Activated CD8-positive, alpha-beta memory T cell treated with anti-CD3 and anti-CD28 coated beads, Interleukin-2, amount 50 U/mL, for 1 hour (primary cell): Measurements from ENCODE around the gene TMEM238.
"Not testable (repeated sequence)": the region's sequence is repeated elsewhere in the genome, so short reads cannot be mapped to it uniquely, and the experiment has no call there.

Experiments
- DNase-seq: peaks from one replicate; pipeline ENCODE4 v3.0.0-alpha.2; 2020; ENCODE audit errors: extremely low read depth

Gene TMEM238

DNA sequence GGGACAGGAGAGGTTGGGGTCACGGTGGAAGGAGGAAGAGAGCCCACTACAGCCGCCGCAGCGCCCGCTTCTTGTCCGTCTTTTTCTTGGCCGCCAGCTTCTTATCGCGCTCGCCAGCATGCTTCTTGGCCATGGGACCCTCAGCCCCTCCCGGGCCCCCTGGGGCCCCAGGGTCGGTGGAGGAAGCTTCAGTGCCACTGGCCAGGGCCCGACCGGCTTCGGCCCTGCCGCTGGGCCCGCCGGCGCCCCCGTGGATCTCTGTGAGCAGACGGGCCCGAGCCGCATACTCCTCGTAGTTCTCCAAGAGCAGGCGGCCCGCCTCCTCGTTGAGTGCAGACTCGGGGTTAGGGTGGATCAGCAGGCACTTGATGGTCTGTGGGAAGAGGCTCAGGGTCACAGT, 17.3 kb upstream of the TMEM238 start:
- DNase-seq, result not testable (repeated sequence)

DNA sequence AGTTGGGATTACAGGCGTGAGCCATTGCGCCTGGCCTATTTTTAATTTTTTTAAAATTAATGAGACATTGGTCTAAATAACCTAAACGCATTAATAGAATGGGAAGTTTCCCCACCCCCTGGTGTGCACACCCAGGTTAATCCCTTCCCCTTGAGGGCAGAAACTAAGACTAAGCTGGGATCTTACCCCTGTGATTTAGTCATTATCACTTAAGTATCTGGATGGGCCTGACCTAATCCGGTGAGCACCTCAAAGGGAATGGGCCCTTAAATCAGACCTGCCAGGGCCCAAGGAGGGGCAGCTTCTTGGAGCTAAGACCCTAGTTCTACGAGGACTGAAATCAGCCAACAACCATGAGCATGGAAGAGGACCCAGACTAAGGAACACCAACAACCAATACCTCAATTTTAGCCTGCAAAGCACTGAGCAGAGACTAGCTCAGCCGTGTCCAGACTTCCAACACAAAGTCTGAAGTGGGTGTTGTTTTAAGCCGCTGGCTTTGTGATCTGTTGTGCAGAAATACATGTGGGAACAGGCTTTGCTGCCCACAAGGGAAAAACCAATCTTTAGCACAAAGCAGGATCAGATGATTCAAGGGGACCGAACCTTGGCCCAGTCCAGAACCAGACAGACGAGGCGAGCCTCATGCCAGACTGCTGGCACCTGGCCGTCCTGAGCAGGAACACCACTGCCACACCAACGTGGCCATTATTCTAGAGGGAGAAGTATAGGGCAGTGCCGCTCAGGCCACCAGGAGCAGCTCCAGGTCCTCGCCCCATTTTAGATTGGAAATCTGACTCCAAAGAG, 16.4 kb upstream of the TMEM238 start:
- no peak for DNase-seq

DNA sequence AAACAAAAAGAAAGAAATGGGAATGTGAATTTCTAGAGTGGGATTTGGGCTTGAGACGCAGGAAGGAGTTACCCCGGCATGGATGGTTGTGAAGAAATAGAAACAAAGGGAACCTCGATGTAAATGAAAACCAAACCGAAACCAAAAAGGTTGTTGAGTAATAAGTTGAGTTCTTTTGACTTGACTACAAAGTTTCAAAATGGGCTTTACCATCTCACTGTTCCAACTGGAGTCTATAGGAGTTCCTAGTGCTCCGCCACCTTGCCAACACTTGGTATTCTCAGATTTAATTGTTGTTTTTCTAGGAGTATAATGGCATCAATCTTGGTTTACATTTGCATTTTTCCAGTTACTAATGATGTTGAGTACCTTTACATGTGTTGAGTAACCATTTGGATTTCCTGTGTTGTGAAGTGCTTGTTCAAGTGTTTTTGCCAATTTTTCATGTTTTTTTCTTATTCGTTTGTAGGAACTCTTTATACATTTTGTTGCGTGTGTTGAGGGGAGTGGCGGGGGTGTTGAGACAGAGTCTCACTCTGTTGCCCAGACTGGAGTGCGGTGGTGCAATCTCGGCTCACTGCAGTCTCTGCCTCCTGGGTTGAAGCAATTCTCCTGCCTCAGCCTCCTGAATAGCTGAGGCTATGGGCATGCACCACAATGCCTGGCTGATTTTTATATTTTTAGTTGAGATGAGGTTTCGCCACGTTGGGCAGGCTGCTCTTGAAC, 14.3 kb upstream of the TMEM238 start:
- DNase-seq, result no peak

DNA sequence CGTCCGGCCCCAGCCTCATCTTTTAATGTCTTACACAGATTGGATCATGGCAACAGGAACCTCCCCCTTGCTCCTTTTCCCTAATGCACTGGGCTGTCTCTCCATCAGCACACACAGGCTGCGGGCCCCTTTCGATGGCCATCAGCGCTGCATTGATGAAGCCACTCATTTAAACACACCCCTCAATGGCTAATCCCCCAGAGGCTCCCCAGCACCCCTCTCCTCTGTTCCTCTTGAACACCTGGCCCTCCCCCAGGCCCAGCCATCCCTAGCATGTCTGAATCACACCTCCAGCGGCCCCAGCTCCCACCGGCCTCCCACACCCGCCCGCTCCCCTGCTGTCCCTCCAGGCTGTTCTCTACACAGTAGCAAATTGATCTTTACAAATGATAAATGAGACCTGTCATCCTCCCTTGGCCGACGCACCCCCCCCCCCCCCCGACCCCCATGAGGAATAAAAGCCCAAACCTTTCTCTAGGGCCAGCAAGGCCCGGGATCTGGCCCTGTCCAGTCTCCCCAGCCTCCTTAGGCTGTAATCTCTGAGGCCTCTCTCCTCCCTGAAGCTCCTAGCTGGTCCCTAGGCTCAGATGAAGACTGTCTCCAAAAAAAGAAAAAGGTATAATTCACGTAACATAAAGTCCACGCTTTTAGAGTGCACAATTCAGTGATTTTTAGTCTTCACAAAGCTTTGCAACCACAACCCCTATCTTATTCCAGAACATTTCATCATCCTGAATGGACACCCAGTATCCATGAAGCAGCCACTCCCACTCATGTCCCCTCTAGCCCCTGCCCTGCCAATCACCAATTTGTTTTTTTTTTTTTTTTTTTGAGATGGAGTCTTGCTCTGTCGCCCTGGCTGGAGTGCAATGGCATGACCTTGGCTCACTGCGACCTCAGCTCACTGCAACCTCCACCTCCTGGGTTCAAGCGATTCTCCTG, 9.0 kb upstream of the TMEM238 start:
- DNase-seq, result no peak

DNA sequence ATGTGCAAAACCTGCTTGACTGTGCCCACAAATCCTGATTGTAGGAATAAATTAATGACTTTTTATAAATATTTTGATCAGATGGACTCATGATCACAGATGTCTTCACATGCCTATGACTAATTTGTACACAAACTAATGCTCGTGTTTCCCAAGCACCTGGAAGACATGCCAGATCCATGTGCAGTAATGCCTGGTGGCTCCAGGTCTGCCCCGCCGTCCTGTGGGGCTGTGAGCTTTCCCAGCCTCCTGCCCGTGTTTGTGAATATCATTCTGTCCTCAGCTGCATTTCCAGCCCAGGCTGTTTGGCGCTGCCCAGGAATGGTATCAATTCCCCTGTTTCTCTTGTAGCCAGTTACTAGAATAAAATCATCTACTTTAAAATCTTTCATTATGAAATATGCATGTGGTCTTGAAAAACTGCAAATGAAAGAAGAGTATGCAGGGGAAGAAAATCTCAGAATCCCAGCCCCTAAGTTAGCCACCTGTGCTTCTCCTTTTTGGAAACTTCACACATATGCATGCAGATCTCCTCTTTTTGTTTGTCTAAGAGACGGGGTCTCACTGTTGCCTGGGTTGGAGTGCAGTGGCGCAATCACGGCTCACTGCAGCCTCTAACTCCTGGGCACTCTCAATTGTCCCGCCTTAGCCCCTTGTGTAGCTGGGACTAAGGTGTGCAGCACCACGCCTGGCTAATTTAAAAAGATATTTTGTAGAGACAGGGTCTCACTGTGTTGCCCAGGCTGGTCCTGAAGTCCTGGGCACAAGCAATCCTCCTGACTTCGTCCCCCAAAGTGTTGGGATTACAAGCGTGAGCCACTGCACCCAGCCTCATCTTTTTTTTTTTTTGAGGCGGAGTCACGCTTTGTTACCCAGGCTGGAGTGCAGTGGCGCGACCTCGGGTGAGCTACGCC, 7.9 kb upstream of the TMEM238 start:
- no peak for DNase-seq

DNA sequence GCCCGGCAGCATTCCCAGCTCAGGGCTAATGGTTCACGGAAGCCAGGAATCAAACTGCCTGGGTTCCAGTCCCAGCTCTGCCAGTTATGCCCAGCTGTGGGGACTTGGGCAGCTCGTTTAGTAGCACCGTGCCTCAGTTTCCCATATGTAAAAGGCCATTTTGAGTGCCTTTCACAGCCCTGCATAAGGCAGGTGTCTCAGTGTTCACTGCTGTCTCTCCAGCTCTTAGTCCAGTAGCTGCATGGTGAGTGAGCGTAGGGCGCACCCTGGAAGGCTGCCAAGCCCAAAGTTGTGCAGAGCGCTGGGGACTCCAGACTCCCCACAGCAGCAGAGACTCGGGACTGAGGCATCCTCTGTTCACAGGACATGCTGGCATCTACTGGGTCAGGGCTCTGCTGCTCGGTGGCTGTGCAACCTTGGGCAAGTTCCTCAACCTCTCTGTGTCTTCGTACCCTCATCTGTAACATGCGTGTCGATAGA, 7.1 kb upstream of the TMEM238 start:
- DNase-seq, result no peak

DNA sequence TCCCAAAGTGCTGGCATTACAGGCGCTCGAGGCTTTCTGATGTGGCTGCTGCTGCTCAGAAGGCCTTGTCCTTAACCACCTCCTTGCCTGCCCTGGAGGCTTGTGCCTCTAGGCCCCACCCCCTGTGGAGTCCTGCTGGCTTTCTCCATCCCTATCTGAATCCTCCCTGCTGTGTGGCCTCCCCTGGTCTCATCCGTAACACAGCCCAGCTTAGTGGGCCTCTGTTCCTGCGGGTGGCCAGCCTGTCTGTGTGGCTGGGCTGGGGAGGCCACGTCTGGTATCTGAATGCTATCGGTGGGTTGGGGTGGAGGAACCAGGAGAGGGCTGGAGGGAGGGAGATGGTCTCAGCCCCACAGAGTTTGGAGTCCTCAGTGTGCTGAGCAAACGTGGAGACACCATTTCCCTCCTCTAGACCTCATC, 6.4 kb upstream of the TMEM238 start:
- no peak for DNase-seq

DNA sequence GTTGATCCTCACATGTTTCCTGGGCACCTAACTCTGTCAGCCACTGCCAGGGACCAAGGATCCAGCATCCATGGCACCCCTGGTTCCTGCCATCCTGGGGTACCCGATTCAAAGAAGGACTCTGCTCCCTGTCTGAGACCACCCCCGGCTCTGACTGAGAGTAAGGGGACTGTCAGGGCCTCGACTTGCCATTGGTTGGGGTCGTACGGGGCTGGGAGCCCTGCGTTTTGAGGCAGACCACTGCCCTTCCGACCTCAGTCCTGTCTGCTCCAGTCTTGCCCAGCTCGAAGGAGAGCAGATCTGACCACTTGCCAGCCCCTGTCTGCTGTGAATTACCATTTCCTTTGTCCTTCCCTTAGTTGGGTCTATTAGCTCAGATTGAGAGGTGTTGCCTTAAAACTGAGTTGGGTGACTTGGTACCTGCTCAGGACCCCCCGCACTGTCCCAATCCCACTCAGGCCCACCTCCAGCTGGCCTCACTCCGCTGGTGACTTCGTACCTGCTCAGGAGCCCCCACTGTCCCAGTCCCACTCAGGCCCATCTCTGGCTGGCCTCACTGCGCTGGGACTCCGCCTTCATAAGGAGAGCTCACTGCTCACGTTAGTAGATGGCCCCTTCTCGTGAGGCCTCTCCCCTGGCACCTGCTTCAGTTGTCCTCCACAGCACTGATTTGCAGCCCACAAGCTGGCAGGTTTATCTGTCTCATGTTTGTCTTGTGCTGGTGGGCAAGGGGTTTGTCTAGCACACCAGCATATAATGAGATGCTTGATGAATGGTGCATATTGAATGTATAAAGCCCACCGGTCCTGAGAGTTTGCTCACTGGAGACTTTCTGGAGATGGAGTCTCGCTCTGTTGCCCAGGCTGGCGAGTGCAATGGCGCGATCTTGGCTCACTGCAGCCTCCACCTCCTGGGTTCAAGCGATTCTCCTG, 5.6 kb upstream of the TMEM238 start:
- DNase-seq, result no peak

DNA sequence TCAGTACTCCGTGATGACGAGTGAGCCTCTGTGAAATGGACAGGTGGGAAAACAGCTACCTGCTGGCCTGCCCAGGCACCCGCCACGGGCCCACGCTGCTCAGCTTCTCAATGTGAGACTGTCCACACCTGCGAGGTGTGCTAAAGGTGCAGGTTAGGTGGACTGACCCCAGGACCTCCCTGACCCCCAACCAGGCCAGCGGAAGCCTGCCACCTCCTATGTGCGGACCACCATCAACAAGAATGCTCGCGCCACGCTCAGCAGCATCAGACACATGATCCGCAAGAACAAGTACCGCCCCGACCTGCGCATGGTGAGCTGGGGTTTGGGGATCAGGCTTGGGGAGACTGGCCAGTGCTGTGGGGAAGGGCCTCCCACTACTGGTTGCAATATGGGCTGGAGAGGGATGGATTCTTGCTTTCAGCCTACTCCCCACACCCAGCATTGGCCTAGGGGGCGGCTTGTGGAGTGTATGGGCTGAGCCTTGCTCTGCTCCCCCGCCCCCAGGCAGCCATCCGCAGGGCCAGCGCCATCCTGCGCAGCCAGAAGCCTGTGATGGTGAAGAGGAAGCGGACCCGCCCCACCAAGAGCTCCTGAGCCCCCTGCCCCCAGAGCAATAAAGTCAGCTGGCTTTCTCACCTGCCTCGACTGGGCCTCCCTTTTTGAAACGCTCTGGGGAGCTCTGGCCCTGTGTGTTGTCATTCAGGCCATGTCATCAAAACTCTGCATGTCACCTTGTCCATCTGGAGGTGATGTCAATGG, 3.8 kb upstream of the TMEM238 start:
- DNase-seq, result no peak

DNA sequence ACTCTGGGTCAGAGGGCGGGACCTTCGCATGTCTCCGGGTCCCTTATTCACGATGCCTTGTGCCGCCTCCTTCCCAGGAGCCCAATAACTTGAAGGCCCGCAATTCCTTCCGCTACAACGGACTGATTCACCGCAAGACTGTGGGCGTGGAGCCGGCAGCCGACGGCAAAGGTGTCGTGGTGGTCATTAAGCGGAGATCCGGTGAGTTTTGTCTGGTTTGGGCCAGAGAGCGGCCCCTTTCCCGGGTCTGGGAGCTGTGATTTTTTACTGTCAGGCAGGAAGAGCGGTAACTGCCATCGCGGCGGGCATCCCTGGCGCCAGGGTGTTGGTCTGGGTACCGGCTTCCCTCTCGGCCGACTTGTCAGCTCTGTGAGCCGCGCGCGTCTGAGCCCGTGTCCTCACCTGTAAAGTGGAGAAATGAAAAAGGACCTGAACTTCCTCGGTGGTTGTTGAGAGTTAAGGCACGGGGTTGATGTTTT, 2.4 kb upstream of the TMEM238 start:
- DNase-seq, result no peak

DNA sequence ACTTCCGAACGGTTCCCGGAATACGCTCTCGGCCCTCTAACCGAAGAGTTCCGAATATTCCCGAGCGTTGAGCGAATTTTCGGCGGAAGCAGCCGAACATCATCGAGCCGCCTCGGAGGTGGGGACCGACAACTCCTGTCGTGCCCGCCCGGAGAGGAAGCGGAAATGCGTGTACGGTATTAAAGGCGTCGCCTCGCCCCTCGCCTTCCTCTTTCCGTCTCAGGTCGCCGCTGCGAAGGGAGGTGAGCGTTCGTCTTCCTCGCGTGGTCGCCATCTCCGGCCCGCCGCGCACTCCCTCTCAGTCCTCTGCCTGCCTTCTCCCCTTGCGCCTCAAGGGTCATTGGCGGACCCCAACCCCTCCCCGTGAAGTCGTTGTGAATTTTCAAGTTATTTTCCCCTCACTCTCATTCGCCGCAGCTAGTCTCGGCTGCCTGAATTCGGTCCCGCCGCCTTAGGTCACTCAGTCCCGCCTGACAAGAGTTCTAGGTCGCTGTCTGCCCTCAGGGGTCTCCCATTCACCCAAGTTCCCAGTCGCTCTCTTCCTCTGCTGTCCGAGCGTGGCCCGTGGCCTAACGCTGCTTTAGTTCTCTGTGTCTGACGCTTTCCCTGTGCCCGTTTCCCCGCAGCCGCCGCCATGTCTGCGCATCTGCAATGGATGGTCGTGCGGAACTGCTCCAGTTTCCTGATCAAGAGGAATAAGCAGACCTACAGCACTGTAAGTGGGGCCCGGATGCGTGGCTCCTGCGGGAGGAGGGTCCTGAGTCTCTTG, 1.8 kb upstream of the TMEM238 start, which contains the start of gene RPL28:
Gene RPL28 (plus strand): TSS at position 209 of the 769 bp plus-strand sequence. CDS start 426 bp downstream, at position 635.
- DNase-seq, result peak; percentile 96

DNA sequence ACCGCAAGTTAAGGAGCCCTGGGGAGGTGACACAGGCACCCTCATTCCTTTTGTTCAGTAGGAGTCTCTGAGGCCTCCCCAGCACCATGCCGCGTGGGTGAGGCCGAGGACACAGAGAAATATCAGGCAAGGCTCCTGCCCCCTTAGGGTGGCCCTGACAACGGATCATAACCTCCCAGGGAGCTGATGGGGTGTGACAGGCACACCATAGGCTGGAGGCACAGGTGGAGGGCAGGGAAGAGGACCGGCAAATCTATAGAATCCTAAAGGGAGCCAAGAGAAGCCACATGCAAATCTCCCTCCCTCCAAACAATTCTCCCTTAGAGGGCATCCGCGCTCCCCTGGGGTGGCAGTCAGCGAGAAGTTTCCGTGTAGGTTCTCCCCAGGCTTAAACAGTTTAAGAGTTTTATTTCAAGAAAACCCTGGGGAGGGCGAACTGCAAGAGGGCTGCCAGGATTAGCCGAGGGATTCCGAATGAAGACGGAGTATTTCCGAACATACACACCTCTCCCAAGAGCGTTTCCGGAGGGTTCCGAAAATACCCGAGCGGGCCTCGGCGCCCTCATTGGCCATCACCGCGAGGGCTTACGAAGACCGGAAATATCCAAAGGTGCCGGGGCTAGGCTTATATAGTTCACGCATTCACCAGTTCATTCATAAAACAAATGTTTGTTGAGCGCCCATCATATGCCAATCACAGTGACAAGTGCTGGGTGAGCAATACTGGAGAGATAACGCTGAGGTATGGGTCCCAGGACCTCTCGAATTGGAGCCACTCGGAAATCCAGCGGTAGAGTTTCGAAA, 1.0 kb upstream of the TMEM238 start:
- peak; percentile 79 for DNase-seq

DNA sequence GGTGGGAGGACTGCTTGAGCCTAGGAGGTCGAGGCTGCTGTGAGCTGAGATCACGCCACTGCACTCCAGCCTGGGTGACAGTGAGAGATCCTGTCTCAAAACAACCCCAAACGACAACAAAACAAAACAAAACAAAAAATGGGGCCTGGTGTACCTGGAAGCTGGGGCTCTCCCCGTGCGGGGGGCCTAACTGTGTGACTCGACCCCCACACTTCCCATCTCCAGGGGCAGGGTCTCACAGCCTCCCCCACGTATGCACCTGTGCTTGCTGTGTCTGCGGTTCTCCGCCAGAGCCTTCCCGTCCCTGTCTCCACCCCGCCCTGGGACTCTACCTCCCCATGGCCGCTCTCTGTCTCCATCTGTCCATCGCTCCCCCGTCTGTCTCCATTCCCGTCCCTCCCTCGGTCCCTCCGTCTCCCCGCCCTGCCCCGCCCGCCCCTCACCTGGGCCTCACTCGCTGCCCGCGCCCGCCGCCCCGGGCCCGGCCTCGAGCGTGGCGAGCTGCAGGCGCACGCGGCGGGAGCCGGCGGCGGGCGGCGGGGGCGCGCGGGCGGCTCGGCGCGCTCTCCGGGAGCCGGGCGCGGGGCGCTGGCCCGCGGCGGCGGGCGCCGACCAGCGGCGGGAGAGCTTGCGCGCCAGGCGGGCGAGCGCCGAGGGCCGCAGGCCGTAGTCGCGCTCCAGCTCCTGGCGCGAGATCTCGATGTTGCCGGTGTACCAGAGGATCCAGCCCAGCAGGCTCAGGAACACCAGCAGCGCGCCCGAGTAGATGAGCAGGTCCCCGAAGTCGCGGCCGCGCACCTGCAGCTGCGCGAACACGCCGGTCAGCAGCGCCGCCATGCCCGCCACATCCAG, 587 bp downstream of the TMEM238 start:
- DNase-seq, result no peak

DNA sequence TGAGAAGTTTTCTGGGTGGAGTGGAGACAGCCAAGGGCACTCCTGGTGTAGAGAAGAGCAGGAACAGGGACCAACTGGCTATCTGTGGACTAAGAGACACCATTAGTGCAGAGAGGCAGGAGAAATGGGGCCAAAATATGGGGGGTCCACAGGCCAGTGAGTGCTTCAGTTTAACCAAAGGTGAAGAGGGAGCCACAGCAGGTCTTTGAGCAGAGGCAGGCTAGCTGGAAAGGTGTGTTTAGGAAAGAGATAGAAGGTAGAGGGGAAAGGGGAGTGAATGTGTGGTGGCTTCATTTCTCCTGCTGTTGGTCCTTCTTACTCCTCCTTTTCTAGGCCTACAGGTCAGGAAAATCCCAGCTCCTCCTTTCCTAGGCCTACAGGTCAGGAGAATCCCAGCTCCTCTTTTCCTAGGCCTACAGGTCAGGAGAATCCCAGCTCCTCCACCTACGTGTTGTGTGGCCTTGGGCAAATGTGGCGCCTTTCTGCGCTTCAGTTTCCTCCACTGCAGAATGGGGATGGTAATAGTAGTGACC, 1.5 kb downstream of the TMEM238 start:
- no peak for DNase-seq

DNA sequence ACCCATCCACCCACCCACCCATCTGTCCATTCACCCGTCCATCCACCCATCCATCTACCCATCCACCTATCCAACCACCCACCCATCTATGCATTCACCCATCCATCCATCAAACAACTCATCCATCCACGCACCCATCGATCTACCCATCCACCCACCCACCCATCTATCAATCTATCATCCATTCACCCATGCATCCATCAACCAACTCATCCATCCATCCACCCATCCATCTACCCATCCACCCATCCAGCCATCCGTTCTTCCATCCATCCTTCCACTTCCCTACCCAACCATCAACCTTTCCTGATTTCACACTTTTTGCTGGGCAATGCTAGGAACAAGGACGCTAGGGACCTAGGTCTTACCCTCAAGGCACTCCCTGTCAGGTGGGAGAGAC, 2.1 kb downstream of the TMEM238 start:
- no peak for DNase-seq

DNA sequence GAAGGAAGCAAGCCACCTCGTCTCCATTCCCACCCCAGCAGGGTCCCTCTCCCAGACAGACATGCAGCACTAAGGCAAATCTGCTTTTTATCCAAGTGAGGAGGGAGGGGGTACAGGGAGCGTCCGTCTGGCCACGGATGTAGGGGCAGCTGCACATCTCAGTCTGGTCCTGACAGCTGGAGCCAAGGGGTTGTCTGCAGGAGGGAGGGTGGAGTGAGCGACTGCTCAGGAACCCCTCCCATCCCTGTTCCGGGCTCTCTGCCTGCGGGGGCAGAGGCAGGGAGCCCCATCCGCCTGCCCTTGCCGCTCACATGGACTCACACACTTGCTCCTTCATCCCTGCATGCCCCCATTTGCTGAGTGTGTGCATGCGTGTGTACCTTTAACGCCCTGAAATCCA, 4.9 kb downstream of the TMEM238 start:
- DNase-seq, result no peak
